Hepatocyte (in vitro differentiated cells): ENCODE data around the gene EYS.

Source experiments
- EZH2 ChIP-seq: fragments of 200-600 bp; sonication (generic); IDR thresholded peaks from 2 replicates; pipeline ENCODE4 v1.6.1; 2016; ENCODE audit warnings: antibody characterized with exemption, mild to moderate bottlenecking, borderline replicate concordance
- EZH2phosphoT487 ChIP-seq: fragments of 200-600 bp; sonication (generic); IDR thresholded peaks from one replicate; pipeline ENCODE4 v1.6.1; 2018; ENCODE audit warnings: antibody characterized with exemption, mild to moderate bottlenecking, low read depth, moderate library complexity; ENCODE audit not compliant: unreplicated experiment, severe bottlenecking
- TF ChIP-seq, protein P1 (sequence below): fragments of 200-600 bp; sonication (generic); IDR thresholded peaks from 2 replicates; pipeline ENCODE4 v1.5.1; 2016; ENCODE audit warnings: antibody characterized with exemption, mild to moderate bottlenecking; ENCODE audit not compliant: poor library complexity

DNA sequence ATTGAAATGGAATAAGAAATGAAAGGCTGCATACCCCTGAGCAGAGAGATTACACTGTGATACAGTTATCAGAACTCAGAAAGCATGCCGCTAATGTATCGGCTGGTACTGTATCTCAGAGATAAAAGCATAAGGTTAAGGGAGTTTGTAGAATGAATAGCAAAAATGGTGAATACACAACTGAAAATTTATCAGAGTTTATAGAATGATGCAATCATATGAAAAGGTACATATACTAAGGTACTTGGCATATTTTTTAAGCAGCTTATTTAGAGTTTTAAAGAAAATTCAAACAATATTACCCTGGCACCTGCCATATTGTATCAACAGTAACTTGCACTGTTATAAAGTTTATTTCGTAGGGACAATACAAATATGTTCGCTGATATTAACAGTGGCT, 1707.4 kb downstream of the EYS start:
- no peak for TF ChIP-seq EZH2
- TF ChIP-seq, protein P1, sequence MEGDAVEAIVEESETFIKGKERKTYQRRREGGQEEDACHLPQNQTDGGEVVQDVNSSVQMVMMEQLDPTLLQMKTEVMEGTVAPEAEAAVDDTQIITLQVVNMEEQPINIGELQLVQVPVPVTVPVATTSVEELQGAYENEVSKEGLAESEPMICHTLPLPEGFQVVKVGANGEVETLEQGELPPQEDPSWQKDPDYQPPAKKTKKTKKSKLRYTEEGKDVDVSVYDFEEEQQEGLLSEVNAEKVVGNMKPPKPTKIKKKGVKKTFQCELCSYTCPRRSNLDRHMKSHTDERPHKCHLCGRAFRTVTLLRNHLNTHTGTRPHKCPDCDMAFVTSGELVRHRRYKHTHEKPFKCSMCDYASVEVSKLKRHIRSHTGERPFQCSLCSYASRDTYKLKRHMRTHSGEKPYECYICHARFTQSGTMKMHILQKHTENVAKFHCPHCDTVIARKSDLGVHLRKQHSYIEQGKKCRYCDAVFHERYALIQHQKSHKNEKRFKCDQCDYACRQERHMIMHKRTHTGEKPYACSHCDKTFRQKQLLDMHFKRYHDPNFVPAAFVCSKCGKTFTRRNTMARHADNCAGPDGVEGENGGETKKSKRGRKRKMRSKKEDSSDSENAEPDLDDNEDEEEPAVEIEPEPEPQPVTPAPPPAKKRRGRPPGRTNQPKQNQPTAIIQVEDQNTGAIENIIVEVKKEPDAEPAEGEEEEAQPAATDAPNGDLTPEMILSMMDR, result no peak
- TF ChIP-seq EZH2phosphoT487, result no peak
